ENCODE results near the gene EIF4G3.
"Not testable (repeated sequence)": the region's sequence is repeated elsewhere in the genome, so short reads cannot be mapped to it uniquely, and the experiment has no call there.

Gene EIF4G3

GRCh38 chr1:21058035-21058793 is 118.5 kb downstream of the EIF4G3 start:
- in situ Hi-C loops (cut with HindIII; ENCODE audit: low pct_ligation_motif_present, low pct_unique_long_range_greater_than_20kb, low sequenced_read_pairs), result no loop called here
- no peak for DNase-seq

GRCh38 chr1:21053189-21053928 is 123.3 kb downstream of the EIF4G3 start:
- DNase-seq; in situ Hi-C loops (cut with HindIII; ENCODE audit: low pct_ligation_motif_present, low pct_unique_long_range_greater_than_20kb, low sequenced_read_pairs): not testable (repeated sequence)

GRCh38 chr1:21052034-21052433 is 124.7 kb downstream of the EIF4G3 start:
- no peak for DNase-seq

GRCh38 chr1:21051177-21051825 is 125.4 kb downstream of the EIF4G3 start:
- in situ Hi-C loops (cut with HindIII; ENCODE audit: low pct_ligation_motif_present, low pct_unique_long_range_greater_than_20kb, low sequenced_read_pairs), result no loop called here
- DNase-seq, result no peak

More at GRCh38 chr1:21052034-21052433, 124.7 kb downstream of the EIF4G3 start:
- in situ Hi-C loops (cut with HindIII; ENCODE audit: low pct_ligation_motif_present, low pct_unique_long_range_greater_than_20kb, low sequenced_read_pairs), result no loop called here

GRCh38 chr1:21050031-21050430 is 126.7 kb downstream of the EIF4G3 start:
- no peak for DNase-seq
- in situ Hi-C loops (cut with HindIII; ENCODE audit: low pct_ligation_motif_present, low pct_unique_long_range_greater_than_20kb, low sequenced_read_pairs), result no loop called here

- in situ Hi-C loops (cut with HindIII; ENCODE audit: low pct_ligation_motif_present, low pct_unique_long_range_greater_than_20kb, low sequenced_read_pairs), result no loop called here
Observed at GRCh38 chr1:21048462-21048861, 128.2 kb downstream of the EIF4G3 start.

GRCh38 chr1:21046132-21046531 is 130.6 kb downstream of the EIF4G3 start:
- in situ Hi-C loops (cut with HindIII; ENCODE audit: low pct_ligation_motif_present, low pct_unique_long_range_greater_than_20kb, low sequenced_read_pairs), result no loop called here
- DNase-seq, result no peak

More at GRCh38 chr1:21048462-21048861, 128.2 kb downstream of the EIF4G3 start:
- DNase-seq, result no peak

GRCh38 chr1:21045351-21045750 is 131.3 kb downstream of the EIF4G3 start:
- in situ Hi-C loops (cut with HindIII; ENCODE audit: low pct_ligation_motif_present, low pct_unique_long_range_greater_than_20kb, low sequenced_read_pairs), result no loop called here
- DNase-seq, result no peak

- no peak for DNase-seq
- in situ Hi-C loops (cut with HindIII; ENCODE audit: low pct_ligation_motif_present, low pct_unique_long_range_greater_than_20kb, low sequenced_read_pairs), result no loop called here
Observed at GRCh38 chr1:21042929-21043605, 133.6 kb downstream of the EIF4G3 start.

GRCh38 chr1:21041541-21041940 is 135.2 kb downstream of the EIF4G3 start:
- in situ Hi-C loops (cut with HindIII; ENCODE audit: low pct_ligation_motif_present, low pct_unique_long_range_greater_than_20kb, low sequenced_read_pairs), result no loop called here
- DNase-seq, result no peak

GRCh38 chr1:21037091-21037490 is 139.6 kb downstream of the EIF4G3 start:
- DNase-seq, result no peak
- in situ Hi-C loops (cut with HindIII; ENCODE audit: low pct_ligation_motif_present, low pct_unique_long_range_greater_than_20kb, low sequenced_read_pairs), result no loop called here

- in situ Hi-C loops (cut with HindIII; ENCODE audit: low pct_ligation_motif_present, low pct_unique_long_range_greater_than_20kb, low sequenced_read_pairs), result no loop called here
- DNase-seq, result no peak
Observed at GRCh38 chr1:21035794-21036193, 140.9 kb downstream of the EIF4G3 start.

GRCh38 chr1:21034725-21035628 is 141.7 kb downstream of the EIF4G3 start:
- in situ Hi-C loops (cut with HindIII; ENCODE audit: low pct_ligation_motif_present, low pct_unique_long_range_greater_than_20kb, low sequenced_read_pairs), result no loop called here

GRCh38 chr1:21032741-21033140 is 144.0 kb downstream of the EIF4G3 start:
- in situ Hi-C loops (cut with HindIII; ENCODE audit: low pct_ligation_motif_present, low pct_unique_long_range_greater_than_20kb, low sequenced_read_pairs), result no loop called here
- no peak for DNase-seq

More at GRCh38 chr1:21034725-21035628, 141.7 kb downstream of the EIF4G3 start:
- DNase-seq, result no peak

- DNase-seq, result no peak
- in situ Hi-C loops (cut with HindIII; ENCODE audit: low pct_ligation_motif_present, low pct_unique_long_range_greater_than_20kb, low sequenced_read_pairs), result no loop called here
Observed at GRCh38 chr1:21030181-21030580, 146.5 kb downstream of the EIF4G3 start.

- DNase-seq, result no peak
- in situ Hi-C loops (cut with HindIII; ENCODE audit: low pct_ligation_motif_present, low pct_unique_long_range_greater_than_20kb, low sequenced_read_pairs), result no loop called here
Observed at GRCh38 chr1:21028520-21029145, 148.1 kb downstream of the EIF4G3 start.

GRCh38 chr1:21027805-21028204 is 148.9 kb downstream of the EIF4G3 start:
- in situ Hi-C loops (cut with HindIII; ENCODE audit: low pct_ligation_motif_present, low pct_unique_long_range_greater_than_20kb, low sequenced_read_pairs), result no loop called here
- no peak for DNase-seq
